ENCODE measurements around the gene ERC1. TPM values are rescaled to one million over a fixed set of nuclear protein-coding genes. Genes with fewer than 3 reads are reported as not detected.

ERC1 gene
- total RNA-seq, 6 experiments from 2014 or later: 44.1 to 48.9 (median 47.9) TPM

GRCh38 chr12:1213618-1214205 lies 222.7 kb downstream of the ERC1 start:
- Mint-ChIP-seq H3K36me3 (ENCODE audit: low read depth) (peaks cover 14% of the 10 kb centered on the region; the same call in 1 of the 2 replicates), H3K27me3 (ENCODE audit: insufficient read depth) (no peaks in the 10 kb centered on the region), H3K4me3 (no peak overlapping the region), H3K4me1 (ENCODE audit: low read depth) (0 out of 2 replicates have a peak, but pooled peaks cover 5% of the 10 kb centered on the region), H3K9me3 (no peaks in the 10 kb centered on the region), H3K27ac (no peak overlapping the region)
- TF ChIP-seq CTCF (IDR thresholded peaks at IDR 0.05): no peak
- no peak for DNase-seq

- no peak for TF ChIP-seq CTCF (IDR thresholded peaks at IDR 0.05)
- no peak for DNase-seq
- no peaks in the 10 kb centered on the region for H3K27me3 Mint-ChIP-seq (ENCODE audit: insufficient read depth)
- H3K9me3 Mint-ChIP-seq: no peaks in the 10 kb centered on the region
- no peak overlapping the region for H3K27ac Mint-ChIP-seq
- no peaks in the 10 kb centered on the region for H3K36me3 Mint-ChIP-seq (ENCODE audit: low read depth)
- no peak overlapping the region for H3K4me3 Mint-ChIP-seq
- H3K4me1 Mint-ChIP-seq (ENCODE audit: low read depth): 0 out of 2 replicates have a peak, but pooled peaks cover 5% of the 10 kb centered on the region
Observed at GRCh38 chr12:1216560-1216959, 225.5 kb downstream of the ERC1 start.

GRCh38 chr12:1217191-1217949 lies 226.3 kb downstream of the ERC1 start:
- Mint-ChIP-seq H3K27ac (no peak overlapping the region), H3K9me3 (no peaks in the 10 kb centered on the region), H3K27me3 (ENCODE audit: insufficient read depth) (no peaks in the 10 kb centered on the region), H3K4me3 (no peak overlapping the region), H3K4me1 (ENCODE audit: low read depth) (0 out of 2 replicates have a peak, but pooled peaks cover 5% of the 10 kb centered on the region), H3K36me3 (ENCODE audit: low read depth) (no peaks in the 10 kb centered on the region)
- DNase-seq: peak; percentile 83
- TF ChIP-seq CTCF (IDR thresholded peaks at IDR 0.05): no peak

GRCh38 chr12:1218369-1218768 lies 227.3 kb downstream of the ERC1 start:
- no peak overlapping the region for H3K4me3 Mint-ChIP-seq
- H3K27me3 Mint-ChIP-seq (ENCODE audit: insufficient read depth): no peaks in the 10 kb centered on the region
- no peak for TF ChIP-seq CTCF (IDR thresholded peaks at IDR 0.05)
- H3K27ac Mint-ChIP-seq: no peak overlapping the region
- no peak for DNase-seq
- H3K9me3 Mint-ChIP-seq: no peaks in the 10 kb centered on the region
- H3K4me1 Mint-ChIP-seq (ENCODE audit: low read depth): 0 out of 2 replicates have a peak, but pooled peaks cover under 1% of the 10 kb centered on the region
- H3K36me3 Mint-ChIP-seq (ENCODE audit: low read depth): no peaks in the 10 kb centered on the region

- Mint-ChIP-seq H3K36me3 (ENCODE audit: low read depth) (no peaks in the 10 kb centered on the region), H3K4me3 (no peak overlapping the region), H3K9me3 (no peaks in the 10 kb centered on the region), H3K4me1 (ENCODE audit: low read depth) (no peaks in the 10 kb centered on the region), H3K27ac (no peak overlapping the region), H3K27me3 (ENCODE audit: insufficient read depth) (no peaks in the 10 kb centered on the region)
- no peak for TF ChIP-seq CTCF (IDR thresholded peaks at IDR 0.05)
- no peak for DNase-seq
Observed at GRCh38 chr12:1220127-1221092, 229.4 kb downstream of the ERC1 start.

Data from HFFc6 (cell line).